CD8-positive, alpha-beta memory T cell (primary cell): Measurements from ENCODE around the gene ENTPD6. TPM values are rescaled to one million over a fixed set of nuclear protein-coding genes. Genes with fewer than 3 reads are reported as not detected.
"Not testable (repeated sequence)": the region's sequence is repeated elsewhere in the genome, so short reads cannot be mapped to it uniquely, and the experiment has no call there.

ENCODE experiments used
- CTCF ChIA-PET: fragments of 350-600 bp; sonication (Branson Sonifier 250); formaldehyde crosslinking; loops from one replicate; lab custom pipeline; 2021; ENCODE audit warnings: antibody characterized with exemption; lab: Charles Lee
- POLR2A ChIA-PET: fragments of 350-600 bp; sonication (Branson Sonifier 250); formaldehyde crosslinking; loops from one replicate; lab custom pipeline; 2021; ENCODE audit warnings: antibody characterized with exemption; lab: Charles Lee
- DNase-seq, 5 donors: peaks; one replicate each; pipeline versions ENCODE4 v3.0.0 to v3.0.0-alpha.2; 2020 to 2022; ENCODE audit warnings: mixed read lengths in 1 of 5
- H3K27ac ChIP-seq: one replicate; pipeline ENCODE4 v1.7.0; 2013; ENCODE audit warnings: low read depth, mild to moderate bottlenecking, low read length, moderate library complexity
- H3K27me3 ChIP-seq: 2 replicates; pipeline ENCODE4 v1.7.0; 2013; ENCODE audit warnings: low read length, mild to moderate bottlenecking; ENCODE audit not compliant: insufficient read depth, poor library complexity, severe bottlenecking
- H3K36me3 ChIP-seq: 2 replicates; pipeline ENCODE4 v1.7.0; 2013; ENCODE audit warnings: mild to moderate bottlenecking, low read length, moderate library complexity; ENCODE audit not compliant: insufficient read depth
- H3K4me1 ChIP-seq: 2 replicates; pipeline ENCODE4 v1.7.0; 2013; ENCODE audit warnings: mild to moderate bottlenecking, low read length, moderate library complexity; ENCODE audit not compliant: insufficient read depth
- H3K4me3 ChIP-seq: 2 replicates; pipeline ENCODE4 v1.7.0; 2013; ENCODE audit warnings: mild to moderate bottlenecking, low read length
- H3K9me3 ChIP-seq: 2 replicates; pipeline ENCODE4 v1.7.0; 2013; ENCODE audit warnings: mild to moderate bottlenecking, low read length
- H3K27ac Mint-ChIP-seq, 8 donors: one replicate each; pipeline ENCODE4 v1.8.0; 2020 to 2021; ENCODE audit warnings: mixed read lengths in 8 of 8, mild to moderate bottlenecking in 6 of 8, inconsistent platforms in 3 of 8, moderate library complexity in 3 of 8
- H3K27me3 Mint-ChIP-seq, 2 donors: one replicate each; pipeline ENCODE4 v1.8.0; 2020 to 2021; ENCODE audit warnings: mixed read lengths in 2 of 2, mild to moderate bottlenecking in 1 of 2, moderate library complexity in 1 of 2
- H3K36me3 Mint-ChIP-seq, 3 donors: one replicate each; pipeline ENCODE4 v1.8.0; 2020 to 2021; ENCODE audit warnings: mixed read lengths in 3 of 3, inconsistent platforms in 1 of 3, mild to moderate bottlenecking in 1 of 3
- H3K4me1 Mint-ChIP-seq, 3 donors: one replicate each; pipeline ENCODE4 v1.8.0; 2020 to 2021; ENCODE audit warnings: mixed read lengths in 3 of 3, inconsistent platforms in 1 of 3, mild to moderate bottlenecking in 1 of 3
- H3K4me3 Mint-ChIP-seq, 7 donors: one replicate each; pipeline ENCODE4 v1.8.0; 2020 to 2021; ENCODE audit warnings: mixed read lengths in 7 of 7, mild to moderate bottlenecking in 6 of 7, moderate library complexity in 4 of 7, inconsistent platforms in 2 of 7
- H3K9me3 Mint-ChIP-seq, 5 donors: one replicate each; pipeline ENCODE4 v1.8.0; 2020 to 2022; ENCODE audit warnings: mixed read lengths in 5 of 5, mild to moderate bottlenecking in 3 of 5, moderate library complexity in 2 of 5, inconsistent platforms in 1 of 5
- polyA plus RNA-seq: library from polyadenylated mRNA; unstranded; fragments of 300-500 nt; fragmentation: Illumina TruSeq; gene quantifications from one replicate; pipeline ENCODE4 v1.2.3, GENCODE V29; 2021
- total RNA-seq, 2 experiments: library from RNA; stranded (reverse); gene quantifications; one replicate each; pipeline ENCODE4 v1.2.3, GENCODE V29; 2021

Gene ENTPD6
- total and polyA plus RNA-seq, 3 experiments from 2014 or later = 36.2 to 47.0 (median 44.2) TPM

GRCh38 chr20:25160467-25160866, 35.0 kb upstream of the ENTPD6 start:
- H3K27ac Mint-ChIP-seq = no peak overlapping the region
- peaks cover 7 to 32% of the 10 kb centered on the region in 2 donors for H3K27me3 Mint-ChIP-seq
- no peaks in the 10 kb centered on the region for H3K4me1 Mint-ChIP-seq
- Histone ChIP-seq H3K4me1 (no peaks in the 10 kb centered on the region), H3K36me3 (no peaks in the 10 kb centered on the region), H3K27me3 (peaks cover 3% of the 10 kb centered on the region), H3K4me3 (no peak overlapping the region), H3K27ac (no peak overlapping the region), H3K9me3 (no peaks in the 10 kb centered on the region)
- DNase-seq = no peak
- ChIA-PET CTCF (no interaction called here), POLR2A (no interaction called here)
- H3K4me3 Mint-ChIP-seq = no peak overlapping the region
- no peaks in the 10 kb centered on the region for H3K9me3 Mint-ChIP-seq
- peaks cover 0 to 5% (median 0%) of the 10 kb centered on the region in 3 donors for H3K36me3 Mint-ChIP-seq

- no peak overlapping the region for H3K27ac Mint-ChIP-seq
- CTCF ChIA-PET = no interaction called here
These were observed 34.6 kb upstream of the ENTPD6 start for GRCh38 chr20:25160897-25161296.

GRCh38 chr20:25165128-25165527, 30.4 kb upstream of the ENTPD6 start:
- H3K27me3 ChIP-seq = peaks cover 3% of the 10 kb centered on the region
- no peaks in the 10 kb centered on the region for H3K4me1 ChIP-seq
- ChIA-PET POLR2A (no interaction called here), CTCF (interaction anchor here (1.5 kb wide), 1 partner anchor 10 kb away, joined by 4 read pairs; no protein-coding TSS in a partner anchor)
- no peaks in the 10 kb centered on the region for H3K9me3 ChIP-seq
- peaks cover 17 to 40% of the 10 kb centered on the region in 2 donors for H3K27me3 Mint-ChIP-seq
- H3K4me3 Mint-ChIP-seq = no peak overlapping the region
- no peak overlapping the region for H3K4me3 ChIP-seq
- H3K9me3 Mint-ChIP-seq = no peaks in the 10 kb centered on the region
- H3K4me1 Mint-ChIP-seq = no peaks in the 10 kb centered on the region
- H3K36me3 Mint-ChIP-seq = peaks cover 0 to 5% (median 0%) of the 10 kb centered on the region in 3 donors
- DNase-seq = no peak
- H3K27ac Mint-ChIP-seq = no peak overlapping the region
- no peaks in the 10 kb centered on the region for H3K36me3 ChIP-seq
- H3K27ac ChIP-seq = no peak overlapping the region

More at GRCh38 chr20:25160897-25161296, 34.6 kb upstream of the ENTPD6 start:
- Mint-ChIP-seq H3K4me3 (no peak overlapping the region), H3K27me3 (peaks cover 9 to 32% of the 10 kb centered on the region in 2 donors), H3K9me3 (no peaks in the 10 kb centered on the region), H3K4me1 (no peaks in the 10 kb centered on the region), H3K36me3 (peaks cover 0 to 5% (median 0%) of the 10 kb centered on the region in 3 donors)
- H3K27me3 ChIP-seq = peaks cover 3% of the 10 kb centered on the region
- H3K4me1 ChIP-seq = no peaks in the 10 kb centered on the region
- no peaks in the 10 kb centered on the region for H3K9me3 ChIP-seq
- no peak overlapping the region for H3K4me3 ChIP-seq
- POLR2A ChIA-PET = no interaction called here
- no peak overlapping the region for H3K27ac ChIP-seq
- DNase-seq = no peak
- no peaks in the 10 kb centered on the region for H3K36me3 ChIP-seq

GRCh38 chr20:25166105-25166782, 29.3 kb upstream of the ENTPD6 start:
- DNase-seq, H3K4me3 Mint-ChIP-seq, H3K4me3 ChIP-seq, H3K27me3 ChIP-seq, H3K27ac ChIP-seq, H3K36me3 Mint-ChIP-seq, H3K36me3 ChIP-seq, H3K27ac Mint-ChIP-seq, H3K4me1 Mint-ChIP-seq, H3K9me3 ChIP-seq, H3K9me3 Mint-ChIP-seq, POLR2A ChIA-PET, H3K4me1 ChIP-seq: not testable (repeated sequence)
- peaks cover 20 to 40% of the 10 kb centered on the region in 2 donors for H3K27me3 Mint-ChIP-seq
- CTCF ChIA-PET = interaction anchor here (1.1 to 1.5 kb wide), 2 partner anchors 9 to 13 kb away, joined by 4 read pairs; no protein-coding TSS in a partner anchor

GRCh38 chr20:25173321-25173720, 22.2 kb upstream of the ENTPD6 start:
- Histone ChIP-seq H3K27ac (no peak overlapping the region), H3K4me1 (no peaks in the 10 kb centered on the region), H3K9me3 (no peaks in the 10 kb centered on the region), H3K4me3 (no peak overlapping the region), H3K27me3 (no peaks in the 10 kb centered on the region), H3K36me3 (no peaks in the 10 kb centered on the region)
- peaks cover 0 to 4% (median 0%) of the 10 kb centered on the region in 5 donors for H3K9me3 Mint-ChIP-seq
- no peaks in the 10 kb centered on the region for H3K36me3 Mint-ChIP-seq
- no peak for DNase-seq
- H3K4me1 Mint-ChIP-seq = no peaks in the 10 kb centered on the region
- POLR2A ChIA-PET = interaction anchor here (0.8 kb wide), 1 partner anchor 22 kb away, joined by 4 read pairs; the partner anchor contains the start of gene ENTPD6
- no peak overlapping the region for H3K4me3 Mint-ChIP-seq
- CTCF ChIA-PET = interaction anchor here (1.3 kb wide), 1 partner anchor 25 kb away, joined by 4 read pairs; no protein-coding TSS in a partner anchor
- no peak overlapping the region for H3K27ac Mint-ChIP-seq
- peaks cover 3 to 5% of the 10 kb centered on the region in 2 donors for H3K27me3 Mint-ChIP-seq

GRCh38 chr20:25173886-25174308, 21.6 kb upstream of the ENTPD6 start:
- Histone ChIP-seq H3K36me3 (no peaks in the 10 kb centered on the region), H3K4me1 (no peaks in the 10 kb centered on the region), H3K27me3 (no peaks in the 10 kb centered on the region), H3K9me3 (no peaks in the 10 kb centered on the region), H3K27ac (no peak overlapping the region), H3K4me3 (no peak overlapping the region)
- Mint-ChIP-seq H3K4me1 (no peaks in the 10 kb centered on the region), H3K4me3 (no peak overlapping the region), H3K9me3 (peaks cover 0 to 4% (median 0%) of the 10 kb centered on the region in 5 donors), H3K27me3 (peaks cover 0 to 5% of the 10 kb centered on the region in 2 donors), H3K36me3 (no peaks in the 10 kb centered on the region), H3K27ac (peak overlapping the region in 1 of 8 donors; percentile 31)
- POLR2A ChIA-PET = interaction anchor here (0.8 kb wide), 1 partner anchor 21 kb away, joined by 4 read pairs; the partner anchor contains the start of gene ENTPD6
- CTCF ChIA-PET = interaction anchor here (1.3 kb wide), 1 partner anchor 25 kb away, joined by 4 read pairs; no protein-coding TSS in a partner anchor
- DNase-seq = no peak

GRCh38 chr20:25176184-25176583, 19.3 kb upstream of the ENTPD6 start:
- H3K9me3 Mint-ChIP-seq = peaks cover 0 to 4% (median 0%) of the 10 kb centered on the region in 5 donors
- no peaks in the 10 kb centered on the region for H3K9me3 ChIP-seq
- H3K4me1 ChIP-seq = no peaks in the 10 kb centered on the region
- H3K4me3 Mint-ChIP-seq = no peak overlapping the region
- no peaks in the 10 kb centered on the region for H3K27me3 ChIP-seq
- H3K4me1 Mint-ChIP-seq = no peaks in the 10 kb centered on the region
- peaks cover 0 to 2% of the 10 kb centered on the region in 2 donors for H3K27me3 Mint-ChIP-seq
- no peaks in the 10 kb centered on the region for H3K36me3 Mint-ChIP-seq
- CTCF ChIA-PET = interaction anchor here (1.0 to 1.5 kb wide), 3 partner anchors 10 to 105 kb away, joined by 3 to 6 read pairs (median 4); no protein-coding TSS in a partner anchor
- H3K27ac ChIP-seq = no peak overlapping the region
- POLR2A ChIA-PET = no interaction called here
- no peak overlapping the region for H3K27ac Mint-ChIP-seq
- H3K36me3 ChIP-seq = no peaks in the 10 kb centered on the region
- DNase-seq = peak in 1 of 5 donors; percentile 31
- H3K4me3 ChIP-seq = no peak overlapping the region

GRCh38 chr20:25177890-25178321, 17.6 kb upstream of the ENTPD6 start:
- H3K9me3 Mint-ChIP-seq = peaks cover 2 to 10% (median 5%) of the 10 kb centered on the region in 5 donors
- no peak for DNase-seq
- H3K36me3 Mint-ChIP-seq = peaks cover 0 to 5% (median 0%) of the 10 kb centered on the region in 3 donors
- H3K4me1 Mint-ChIP-seq = no peaks in the 10 kb centered on the region
- peaks cover 4 to 5% of the 10 kb centered on the region in 2 donors for H3K27me3 Mint-ChIP-seq
- ChIA-PET POLR2A (no interaction called here), CTCF (interaction anchor here (1.8 kb wide), 1 partner anchor 11 kb away, joined by 4 read pairs; no protein-coding TSS in a partner anchor)
- Histone ChIP-seq H3K9me3 (no peaks in the 10 kb centered on the region), H3K4me1 (no peaks in the 10 kb centered on the region), H3K4me3 (no peak overlapping the region), H3K27ac (no peak overlapping the region), H3K36me3 (no peaks in the 10 kb centered on the region), H3K27me3 (no peaks in the 10 kb centered on the region)
- H3K27ac Mint-ChIP-seq = no peak overlapping the region
- H3K4me3 Mint-ChIP-seq = no peak overlapping the region
